NOMO-1 (cell line): Measurements from ENCODE around the gene REXO4.
A peak's percentile ranks its signal among the peaks of the same experiment; 100 is the strongest.

Experiments
- DNase-seq, 2 experiments: peaks; one replicate each; lab custom pipeline; 2025; ENCODE audit not compliant: unreplicated experiment in 2 of 2; lab: John Stamatoyannopoulos, UW

Gene REXO4

DNA sequence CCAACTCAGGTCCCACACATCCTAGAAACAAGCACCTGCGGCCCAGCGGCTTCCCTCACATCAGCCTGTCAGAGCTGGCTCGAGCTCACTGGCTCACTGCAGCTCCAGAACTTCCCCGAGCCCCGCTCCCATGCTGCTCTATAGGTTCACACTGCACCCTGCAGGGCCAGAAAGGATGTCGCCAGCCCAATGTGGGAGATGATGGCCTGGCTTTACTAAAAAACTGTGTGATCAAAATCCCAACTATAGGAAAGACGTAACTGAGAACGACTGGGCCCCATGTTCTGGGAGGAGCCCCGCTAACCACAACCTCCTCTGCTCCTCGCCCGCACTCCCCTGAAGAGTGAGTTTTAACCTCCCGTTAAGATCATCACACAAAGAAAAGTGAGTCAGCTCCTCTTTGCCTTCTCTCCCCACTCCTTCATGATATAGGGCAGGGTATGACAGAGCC is 46.5 kb downstream of the REXO4 start:
- no peak for DNase-seq

DNA sequence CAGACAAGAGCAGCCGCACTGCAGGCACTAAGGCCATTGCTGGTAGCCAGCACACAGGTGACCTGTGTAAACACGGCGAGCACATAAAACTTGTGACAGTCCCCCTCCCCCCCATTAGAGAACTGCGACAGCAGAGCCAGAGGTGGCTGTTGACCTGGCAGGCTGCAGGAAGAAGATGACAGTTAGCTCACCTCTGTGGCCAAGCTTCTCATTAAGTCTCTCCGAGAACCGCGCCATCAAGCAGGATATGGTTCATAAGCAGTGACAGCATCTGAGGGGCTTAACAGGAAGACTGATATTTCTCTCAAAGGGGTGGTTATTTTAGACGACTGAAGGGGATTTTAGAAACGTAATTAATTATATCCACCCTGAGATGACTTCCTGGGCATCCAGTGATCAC is 47.1 kb downstream of the REXO4 start:
- DNase-seq, result no peak

- DNase-seq, result no peak
These were observed 47.9 kb downstream of the REXO4 start for GRCh38 chr9:133369933-133370332.

- DNase-seq, result no peak
These were observed 48.4 kb downstream of the REXO4 start for GRCh38 chr9:133369422-133369821.

DNA sequence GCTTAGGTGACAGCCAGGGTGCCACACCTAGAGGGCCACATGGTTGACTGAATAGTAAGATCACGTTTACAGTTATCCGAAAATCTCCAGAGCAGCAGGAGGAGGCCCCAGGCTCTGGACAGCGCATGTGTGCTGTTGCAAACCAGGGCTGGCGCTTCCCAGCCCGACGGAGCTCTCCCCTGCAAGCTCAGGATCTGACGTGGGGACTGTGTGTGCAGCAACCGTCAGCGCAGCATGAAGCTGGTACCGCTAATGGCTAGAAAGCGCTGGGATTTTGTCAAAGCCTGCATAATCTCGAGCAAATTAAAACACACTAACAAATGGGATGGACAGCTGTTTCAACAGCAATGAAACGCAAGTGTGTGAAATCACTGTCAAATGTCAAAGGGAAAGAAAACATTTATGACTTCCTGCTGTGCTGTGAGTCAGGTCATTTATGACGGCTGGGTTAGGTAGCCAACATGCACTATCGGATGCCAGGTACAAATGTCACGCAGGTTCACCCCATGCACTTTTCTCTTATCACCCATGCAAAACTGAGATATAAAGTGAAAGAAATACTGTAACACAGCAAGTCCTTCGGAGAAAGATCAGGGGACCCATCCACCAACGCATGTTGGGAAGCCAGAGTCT is 49.4 kb downstream of the REXO4 start:
- DNase-seq, result no peak

DNA sequence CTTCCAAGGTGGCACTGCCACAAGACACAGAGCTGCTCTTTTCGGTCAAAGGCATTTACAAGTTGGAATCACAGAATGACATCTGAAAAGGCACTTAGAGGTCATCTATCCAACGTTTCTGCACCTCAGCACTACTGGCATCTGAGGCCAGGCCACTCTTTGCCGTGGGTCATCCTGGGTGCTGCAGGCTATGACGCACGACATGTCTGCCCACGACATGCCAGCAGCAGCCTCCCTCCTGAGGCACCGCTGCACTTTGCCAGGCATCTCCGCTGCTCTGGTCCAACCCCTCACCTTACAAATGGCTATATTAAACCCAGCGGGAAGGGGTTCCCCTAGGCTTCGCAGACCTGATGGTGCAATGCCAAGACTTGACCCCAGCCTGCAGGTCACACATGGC is 50.0 kb downstream of the REXO4 start:
- DNase-seq, result no peak

DNA sequence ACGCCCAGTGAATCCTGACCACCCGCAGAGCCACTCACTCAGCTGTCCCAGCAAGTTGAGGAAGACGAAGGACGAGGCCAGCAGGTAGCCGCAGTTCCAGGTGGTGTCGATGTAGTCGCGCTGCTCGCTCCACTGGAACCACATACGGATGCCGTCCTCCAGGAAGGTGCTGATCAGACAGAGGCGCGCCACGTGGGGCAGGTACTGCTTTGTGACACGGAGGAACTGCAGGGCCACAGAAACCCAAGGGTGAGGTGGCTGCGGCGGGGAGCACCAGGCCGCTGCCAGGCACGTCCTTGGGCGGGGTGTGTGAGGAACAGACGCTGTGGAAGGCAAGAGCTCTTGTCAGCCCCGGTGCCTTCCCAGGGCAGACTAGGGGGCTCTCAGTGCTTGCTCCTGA is 50.6 kb downstream of the REXO4 start:
- no peak for DNase-seq

- DNase-seq, result no peak
These were observed 51.4 kb downstream of the REXO4 start for GRCh38 chr9:133366435-133366834.

DNA sequence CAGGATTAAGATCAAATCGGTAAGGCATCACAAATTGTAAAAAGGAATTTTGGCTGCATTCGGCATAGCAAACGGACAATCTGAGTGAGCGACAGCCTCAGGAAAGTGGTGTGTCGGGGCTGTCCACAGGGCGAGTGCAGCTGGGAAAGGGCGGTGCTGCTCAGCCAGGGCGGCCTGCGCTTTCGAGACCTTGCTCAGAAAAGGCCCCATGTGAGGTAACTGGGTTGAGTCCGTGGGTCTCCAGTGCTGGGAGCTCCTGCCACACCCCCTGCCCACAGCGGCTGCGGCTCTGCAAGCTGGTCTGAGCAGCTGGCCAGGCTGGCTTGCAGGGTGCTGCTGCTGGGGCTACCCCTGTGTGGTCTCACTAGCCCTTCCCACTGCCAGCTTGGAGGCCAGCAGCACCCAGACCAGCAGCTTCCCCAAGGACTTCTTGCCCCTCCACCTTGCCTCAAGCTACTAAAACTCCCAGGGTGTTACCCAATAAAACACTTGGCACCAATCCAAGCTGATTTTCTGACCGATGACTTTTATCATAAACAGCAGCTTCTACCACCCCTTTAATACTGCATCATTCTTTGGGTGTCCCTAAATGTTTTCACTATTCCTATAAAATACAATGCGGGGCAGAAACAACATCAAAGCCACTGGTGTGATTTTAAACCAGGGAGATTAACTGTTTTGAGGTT is 55.3 kb downstream of the REXO4 start:
- DNase-seq, result no peak

DNA sequence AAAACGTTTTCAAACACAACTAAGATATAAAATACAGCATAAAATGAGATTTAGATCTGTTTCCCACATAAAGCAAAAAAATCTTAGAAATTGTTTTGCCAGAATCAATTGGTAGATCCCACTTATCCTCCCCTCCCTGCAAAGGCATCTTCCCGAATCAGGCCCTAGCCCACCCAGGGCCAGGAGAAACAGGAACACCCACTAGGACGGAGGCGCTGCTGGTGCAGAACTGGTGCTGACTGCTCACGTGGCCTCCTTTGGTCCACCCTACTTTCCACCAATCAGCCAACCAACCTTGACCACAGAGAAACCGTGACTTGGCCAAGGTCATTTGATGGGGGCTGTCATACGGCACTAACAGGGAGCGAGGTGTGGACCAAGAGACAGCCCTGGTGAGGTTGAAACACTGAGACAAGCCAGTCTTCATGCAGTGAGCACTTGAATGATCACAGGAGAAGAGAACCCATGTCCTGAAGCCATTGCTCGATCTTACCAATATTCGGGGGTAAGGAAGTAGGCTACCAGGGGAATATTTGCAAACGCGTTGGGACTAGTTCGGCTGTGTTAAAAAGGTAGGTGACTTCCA is 56.2 kb downstream of the REXO4 start:
- DNase-seq, result no peak

DNA sequence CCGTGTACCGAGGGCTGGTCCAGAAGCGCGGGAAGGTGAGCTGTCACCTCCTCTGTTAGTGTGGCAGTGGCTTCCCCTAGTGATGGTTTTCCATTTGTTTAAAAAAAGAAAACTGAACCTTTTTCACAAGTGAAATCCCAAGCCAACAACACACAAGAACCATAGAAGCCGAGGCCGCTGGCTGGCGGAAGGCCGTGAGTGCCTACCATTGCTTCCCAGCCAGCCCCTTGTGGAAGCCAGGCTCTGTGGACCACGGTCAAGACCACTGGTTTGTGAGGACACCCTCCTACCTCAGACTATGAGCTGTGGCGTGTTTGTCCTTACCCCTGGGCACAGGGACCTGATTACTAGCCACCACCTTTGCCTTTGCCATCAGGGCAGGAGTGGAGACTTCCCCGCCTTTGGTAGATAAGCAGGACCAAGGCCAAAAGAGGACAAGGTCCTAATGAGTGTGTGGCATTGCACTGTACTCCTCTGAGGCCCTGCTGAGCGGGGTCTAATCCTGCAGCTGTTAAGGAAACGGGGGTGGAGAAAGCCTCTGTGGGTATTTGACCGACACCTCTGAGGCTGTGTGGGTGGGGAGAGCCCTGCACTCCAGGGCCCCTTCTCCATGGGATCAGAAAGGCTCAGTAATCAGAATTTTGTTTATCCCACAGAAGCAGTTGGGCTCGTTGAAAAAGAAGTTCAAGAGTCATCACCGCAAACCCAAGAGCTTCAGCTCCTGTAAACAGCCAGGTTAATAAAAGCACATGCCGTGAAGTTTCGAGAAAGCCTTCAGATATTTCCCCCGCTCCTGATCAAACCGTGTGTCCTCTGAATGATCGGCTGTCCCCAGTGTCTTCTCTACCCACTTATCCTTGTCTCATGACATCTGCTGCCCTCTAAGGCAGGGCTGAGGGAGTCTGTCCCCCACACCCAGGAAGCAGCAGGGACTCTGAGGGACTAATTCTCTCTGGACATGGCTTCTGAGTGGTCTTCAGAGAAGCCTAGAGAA is 57.1 kb downstream of the REXO4 start:
- DNase-seq, result no peak

GRCh38 chr9:133359399-133360175 is 58.2 kb downstream of the REXO4 start:
- DNase-seq, result no peak

DNA sequence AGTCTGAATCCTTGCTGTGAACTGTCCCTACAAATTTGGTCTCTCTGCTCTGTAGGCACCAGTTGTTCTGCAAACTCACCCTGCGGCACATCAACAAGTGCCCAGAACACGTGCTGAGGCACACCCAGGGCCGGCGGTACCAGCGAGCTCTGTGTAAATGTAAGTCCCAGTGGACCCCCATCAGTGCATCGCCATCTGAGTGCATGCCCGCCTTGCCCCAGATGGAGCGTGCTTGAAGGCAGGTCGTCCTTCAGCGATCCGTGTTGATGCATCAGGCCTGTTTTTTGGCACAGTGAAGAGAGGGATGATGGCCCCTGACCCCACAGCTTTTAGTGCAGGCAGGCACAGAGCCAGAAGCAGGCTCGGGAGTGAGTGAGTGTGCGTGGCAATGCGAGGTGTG is 60.2 kb downstream of the REXO4 start:
- no peak for DNase-seq

DNA sequence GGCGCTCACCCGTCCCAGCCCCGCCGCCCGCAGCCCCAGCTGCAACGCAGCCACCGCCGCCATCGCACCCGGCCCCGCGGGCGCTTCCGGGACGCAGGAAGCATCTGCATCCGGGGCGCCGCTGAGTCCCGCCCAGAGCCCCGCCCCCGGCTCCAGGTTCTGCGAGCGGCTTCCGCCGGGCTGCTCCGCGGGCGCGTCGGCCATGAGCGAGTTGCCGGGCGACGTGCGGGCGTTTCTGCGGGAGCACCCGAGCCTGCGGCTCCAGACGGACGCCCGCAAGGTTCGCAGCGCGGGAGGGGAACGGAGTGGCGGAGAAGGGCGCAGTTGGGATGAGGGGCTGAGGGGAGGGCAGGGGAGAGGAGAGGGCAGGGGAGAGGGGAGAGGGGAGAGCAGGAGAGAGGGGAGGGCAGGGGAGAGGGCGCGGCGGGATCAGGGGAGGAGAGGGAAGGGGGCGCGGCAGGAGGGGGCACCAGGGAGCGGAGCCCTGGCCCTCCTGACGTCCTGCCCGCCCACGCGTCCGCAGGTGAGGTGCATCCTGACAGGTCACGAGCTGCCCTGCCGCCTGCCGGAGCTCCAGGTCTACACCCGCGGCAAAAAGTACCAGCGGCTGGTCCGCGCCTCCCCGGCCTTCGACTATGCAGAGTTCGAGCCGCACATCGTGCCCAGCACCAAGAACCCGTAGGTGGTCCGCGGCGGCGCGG is 61.3 kb downstream of the REXO4 start, which contains the start of the genes SURF1 and SURF2:
Gene SURF1 (minus strand): TSS at position 97 of the 701 bp plus-strand sequence. CDS start 34 bp downstream, at position 63.
Gene SURF2 (plus strand): TSS at position 160 of the 701 bp plus-strand sequence. CDS start 43 bp downstream, at position 203.
- DNase-seq, result peak; percentile 51 to 78
